Activated T-helper 1 cell treated with anti-CD3 and anti-CD28 coated beads, Interleukin-2, amount 50 U/mL, for 16 hours (primary cell): Measurements from ENCODE around the gene FOLR1.
"Not testable (repeated sequence)": the region's sequence is repeated elsewhere in the genome, so short reads cannot be mapped to it uniquely, and the experiment has no call there.

Source experiments
- DNase-seq, 2 donors: peaks; one replicate each; pipeline ENCODE4 v3.0.0-alpha.2; 2020; ENCODE audit warnings: low read depth in 1 of 2, low spot score in 1 of 2

The FOLR1 gene

GRCh38 chr11:72180892-72181552 is 10.9 kb upstream of the FOLR1 start:
- DNase-seq: not testable (repeated sequence)

- DNase-seq: not testable (repeated sequence)
Observed at GRCh38 chr11:72181553-72181958, 10.4 kb upstream of the FOLR1 start.

GRCh38 chr11:72188267-72188666 is 3.7 kb upstream of the FOLR1 start:
- DNase-seq: no peak

GRCh38 chr11:72189455-72190250 is 2.3 kb upstream of the FOLR1 start:
- no peak for DNase-seq

- no peak for DNase-seq
Observed at GRCh38 chr11:72190631-72191071, 1.3 kb upstream of the FOLR1 start.

DNA sequence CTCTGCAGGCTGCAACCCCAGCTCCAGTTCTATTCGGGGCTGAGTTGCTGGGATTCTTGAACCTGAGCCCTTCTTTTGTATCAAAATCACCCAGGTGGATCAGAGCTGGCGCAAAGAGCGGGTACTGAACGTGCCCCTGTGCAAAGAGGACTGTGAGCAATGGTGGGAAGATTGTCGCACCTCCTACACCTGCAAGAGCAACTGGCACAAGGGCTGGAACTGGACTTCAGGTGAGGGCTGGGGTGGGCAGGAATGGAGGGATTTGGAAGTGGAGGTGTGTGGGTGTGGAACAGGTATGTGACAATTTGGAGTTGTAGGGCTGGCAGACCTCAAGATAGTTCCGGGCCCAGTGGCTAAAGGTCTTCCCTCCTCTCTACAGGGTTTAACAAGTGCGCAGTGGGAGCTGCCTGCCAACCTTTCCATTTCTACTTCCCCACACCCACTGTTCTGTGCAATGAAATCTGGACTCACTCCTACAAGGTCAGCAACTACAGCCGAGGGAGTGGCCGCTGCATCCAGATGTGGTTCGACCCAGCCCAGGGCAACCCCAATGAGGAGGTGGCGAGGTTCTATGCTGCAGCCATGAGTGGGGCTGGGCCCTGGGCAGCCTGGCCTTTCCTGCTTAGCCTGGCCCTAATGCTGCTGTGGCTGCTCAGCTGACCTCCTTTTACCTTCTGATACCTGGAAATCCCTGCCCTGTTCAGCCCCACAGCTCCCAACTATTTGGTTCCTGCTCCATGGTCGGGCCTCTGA is 3.8 kb downstream of the FOLR1 start:
- DNase-seq: no peak

DNA sequence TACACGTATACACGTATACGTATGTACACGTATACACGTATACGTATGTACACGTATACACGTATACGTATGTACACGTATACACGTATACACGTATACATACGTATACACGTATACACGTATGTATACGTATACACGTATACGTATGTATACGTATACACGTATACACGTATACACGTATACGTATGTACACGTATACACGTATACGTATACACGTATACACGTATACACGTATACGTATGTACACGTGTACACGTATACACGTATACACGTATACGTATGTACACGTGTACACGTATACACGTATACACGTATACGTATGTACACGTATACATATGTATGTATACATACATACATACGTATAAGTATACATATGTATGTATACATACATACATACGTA is 9.5 kb downstream of the FOLR1 start:
- not testable (repeated sequence) for DNase-seq

DNA sequence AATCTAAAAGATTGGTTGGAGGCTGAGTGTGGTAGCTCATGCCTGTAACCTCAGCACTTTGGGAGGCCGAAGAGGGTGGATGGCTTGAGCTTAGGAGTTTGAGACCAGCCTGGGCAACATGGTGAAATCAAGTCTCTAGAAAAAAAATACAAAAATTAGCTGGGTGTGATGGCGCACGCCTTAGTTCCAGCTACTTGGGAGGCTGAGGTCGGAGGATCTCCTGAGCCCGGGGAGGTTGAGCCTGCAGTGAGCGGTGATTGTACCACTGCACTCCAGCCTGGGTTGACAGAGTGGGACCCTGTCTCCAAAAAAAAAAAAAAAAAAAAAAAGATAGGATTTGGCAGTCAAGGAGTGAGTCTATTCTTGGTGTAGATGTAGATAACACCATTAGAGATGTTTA is 10.6 kb downstream of the FOLR1 start:
- DNase-seq: no peak

- no peak for DNase-seq
Observed at GRCh38 chr11:72203163-72203562, 11.2 kb downstream of the FOLR1 start.

DNA sequence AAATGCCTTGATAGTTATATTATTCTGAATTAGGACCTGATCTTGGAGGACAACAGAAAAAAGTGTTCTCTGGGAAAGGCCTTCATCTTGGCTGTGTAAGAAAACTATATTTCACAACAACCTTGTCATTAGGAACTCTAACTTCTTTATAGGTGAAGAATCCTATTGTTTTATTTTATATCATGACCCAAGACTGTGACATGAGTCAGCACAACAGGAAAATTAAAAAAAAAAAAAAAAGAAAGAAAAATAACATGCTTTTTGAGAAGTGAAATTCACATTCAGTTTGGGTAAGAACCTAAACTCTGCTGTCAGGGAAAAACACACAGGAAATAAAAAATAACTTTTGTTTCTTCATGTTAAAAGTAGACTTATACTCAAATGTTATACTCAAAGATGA is 12.9 kb downstream of the FOLR1 start:
- no peak for DNase-seq

DNA sequence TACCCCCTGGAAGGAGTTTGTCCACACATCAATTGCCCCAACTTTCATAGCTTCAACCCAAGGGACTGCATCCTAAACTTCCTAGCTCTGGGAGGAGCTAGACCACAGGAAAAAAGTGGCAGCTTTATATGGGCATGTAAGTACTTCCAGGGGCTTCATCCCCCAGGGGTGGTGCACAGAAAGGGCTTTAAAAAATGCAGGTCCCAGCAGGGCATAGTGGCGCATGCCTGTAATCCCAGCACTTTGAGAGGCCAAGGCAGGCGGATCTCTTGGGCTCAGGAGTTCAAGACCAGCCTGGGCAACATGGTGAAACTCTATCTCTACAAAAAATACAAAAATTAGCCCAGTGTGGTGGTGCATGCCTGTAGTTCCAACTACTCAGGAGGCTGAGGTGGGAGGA is 14.9 kb downstream of the FOLR1 start:
- not testable (repeated sequence) for DNase-seq

GRCh38 chr11:72208281-72208680 is 16.3 kb downstream of the FOLR1 start:
- no peak for DNase-seq

DNA sequence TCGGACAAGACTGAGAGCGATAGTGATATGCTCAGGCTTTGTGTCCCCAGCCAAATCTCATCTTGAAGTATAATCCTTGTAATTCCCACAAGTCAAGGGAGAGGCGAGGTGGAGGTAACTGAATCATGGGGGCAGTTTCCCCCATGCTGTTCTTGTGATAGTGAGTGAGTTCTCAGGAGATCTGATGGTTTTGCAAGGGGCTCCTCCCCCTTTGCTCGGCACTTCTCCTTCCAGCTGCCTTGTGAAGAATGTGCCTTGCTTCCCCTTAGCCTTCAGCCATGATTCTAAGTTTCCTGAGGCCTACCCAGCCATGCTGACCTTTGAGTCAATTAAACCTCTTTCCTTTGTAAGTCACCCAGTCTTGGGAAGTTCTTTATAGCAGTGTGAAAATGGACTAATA is 17.2 kb downstream of the FOLR1 start:
- no peak for DNase-seq

DNA sequence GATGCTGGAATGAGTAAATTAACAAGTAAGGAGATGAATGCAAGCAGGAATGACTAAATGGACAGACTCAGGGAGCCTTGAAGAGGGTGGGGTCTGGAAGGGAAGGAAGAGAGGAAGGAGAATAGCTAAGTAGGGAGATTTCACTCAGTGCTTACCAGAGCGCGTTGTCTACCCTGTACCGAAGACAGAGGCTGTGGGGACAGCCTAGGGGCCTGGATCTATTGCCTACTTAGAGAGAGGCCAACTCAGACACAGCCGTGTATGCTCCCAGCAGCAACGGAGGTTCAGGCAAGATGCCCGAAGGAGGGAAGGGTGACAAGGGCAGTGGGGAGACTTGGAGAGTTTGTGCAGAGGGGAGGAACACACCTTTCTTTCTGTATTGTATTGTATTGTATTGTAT is 24.7 kb downstream of the FOLR1 start, which contains the start of gene FOLR2:
Gene FOLR2, plus strand, starts transcription at position 157 of the 400 bp plus-strand sequence. CDS start 1,791 bp downstream, outside the sequence.
- no peak for DNase-seq

DNA sequence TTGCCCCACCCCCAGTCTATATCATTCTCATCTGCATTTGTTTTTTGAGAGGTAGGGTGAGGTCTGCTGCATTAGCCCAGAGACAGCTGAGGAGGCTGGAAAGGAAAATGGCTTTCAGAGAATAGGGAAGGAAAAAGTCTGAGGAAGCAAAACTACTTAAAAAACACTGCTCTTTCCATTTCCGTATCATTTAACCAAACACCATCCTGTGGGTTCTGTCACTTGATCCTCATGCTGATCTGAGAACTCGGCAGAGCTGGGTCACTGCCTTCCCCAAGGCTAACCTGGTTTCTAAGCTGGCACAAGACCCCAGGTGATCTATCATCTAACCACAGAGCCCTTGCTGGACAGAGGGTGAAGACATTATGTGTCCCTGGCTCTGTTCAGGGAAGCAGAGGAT is 25.9 kb downstream of the FOLR1 start:
- DNase-seq: no peak

GRCh38 chr11:72218251-72218745 is 26.4 kb downstream of the FOLR1 start:
- no peak for DNase-seq

GRCh38 chr11:72220696-72221363 is 28.9 kb downstream of the FOLR1 start:
- no peak for DNase-seq

DNA sequence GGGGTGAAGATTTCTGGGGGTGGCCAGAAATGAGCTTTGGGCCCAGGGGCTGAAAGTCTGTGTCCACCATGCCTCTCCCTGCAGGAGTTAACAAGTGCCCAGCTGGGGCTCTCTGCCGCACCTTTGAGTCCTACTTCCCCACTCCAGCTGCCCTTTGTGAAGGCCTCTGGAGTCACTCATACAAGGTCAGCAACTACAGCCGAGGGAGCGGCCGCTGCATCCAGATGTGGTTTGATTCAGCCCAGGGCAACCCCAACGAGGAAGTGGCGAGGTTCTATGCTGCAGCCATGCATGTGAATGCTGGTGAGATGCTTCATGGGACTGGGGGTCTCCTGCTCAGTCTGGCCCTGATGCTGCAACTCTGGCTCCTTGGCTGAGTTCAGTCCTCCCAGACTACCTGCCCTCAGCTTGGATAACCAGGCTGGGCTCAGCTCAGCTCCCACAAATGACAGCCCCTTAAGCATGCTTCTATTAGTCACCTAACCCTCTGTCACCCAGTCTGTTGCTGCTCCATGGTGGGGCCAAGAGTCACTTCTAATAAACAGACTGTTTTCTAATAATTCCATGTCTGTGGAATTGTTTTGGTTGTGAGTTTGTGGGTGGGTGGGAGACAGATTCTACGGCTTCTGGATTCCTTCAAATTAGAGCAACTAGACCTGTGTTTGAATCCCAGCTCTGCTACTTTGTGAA is 29.6 kb downstream of the FOLR1 start:
- no peak for DNase-seq

DNA sequence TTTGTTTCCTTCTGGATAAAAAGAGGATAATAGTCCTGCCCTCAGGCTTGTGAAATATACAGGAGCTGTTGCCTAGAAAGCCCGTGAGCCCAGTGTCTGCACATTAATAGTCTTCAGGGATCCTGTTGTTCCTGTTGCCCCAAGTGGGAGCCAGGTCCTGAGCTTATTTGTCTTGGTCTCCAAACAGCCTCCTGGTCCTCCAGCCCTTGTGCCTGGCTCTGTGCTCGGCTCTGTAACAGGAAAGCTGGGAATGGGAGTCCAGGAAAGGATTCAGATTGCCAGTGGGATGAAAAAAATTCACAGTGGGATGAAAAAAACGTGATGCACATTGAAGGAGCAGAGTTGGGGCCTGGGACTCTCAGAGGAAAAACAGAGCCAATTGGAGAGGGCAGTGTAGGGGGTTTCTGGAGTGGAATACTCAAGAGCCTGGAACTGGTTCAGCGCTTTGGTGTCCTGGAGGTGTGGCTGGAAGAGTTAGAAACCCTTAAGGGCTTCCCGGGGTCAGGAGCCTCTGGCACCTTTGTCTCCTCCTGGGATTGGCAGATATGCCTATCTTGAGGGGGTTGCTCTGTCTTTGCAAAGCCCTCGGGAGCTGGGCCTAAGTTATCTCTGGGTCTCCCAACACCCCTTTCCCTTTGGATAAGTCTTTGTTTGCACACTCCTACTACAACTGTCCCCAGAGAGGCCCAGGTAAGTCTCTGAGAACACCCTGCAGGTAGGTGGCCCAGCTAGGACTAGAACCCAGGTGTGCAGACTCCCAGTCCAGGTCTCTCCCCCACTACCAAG is 30.4 kb downstream of the FOLR1 start:
- DNase-seq: no peak
